HG03175 (cell line): ENCODE measurements around the gene SPINT1.
A peak's percentile ranks its signal among the peaks of the same experiment; 100 is the strongest.

ENCODE experiments used
- ATAC-seq: cut with Tn5 transposase; IDR thresholded peaks from one replicate; pipeline ENCODE4 v1.9.1; 2021; ENCODE audit warnings: mild to moderate bottlenecking, moderate library complexity; ENCODE audit not compliant: unreplicated experiment

Gene SPINT1

DNA sequence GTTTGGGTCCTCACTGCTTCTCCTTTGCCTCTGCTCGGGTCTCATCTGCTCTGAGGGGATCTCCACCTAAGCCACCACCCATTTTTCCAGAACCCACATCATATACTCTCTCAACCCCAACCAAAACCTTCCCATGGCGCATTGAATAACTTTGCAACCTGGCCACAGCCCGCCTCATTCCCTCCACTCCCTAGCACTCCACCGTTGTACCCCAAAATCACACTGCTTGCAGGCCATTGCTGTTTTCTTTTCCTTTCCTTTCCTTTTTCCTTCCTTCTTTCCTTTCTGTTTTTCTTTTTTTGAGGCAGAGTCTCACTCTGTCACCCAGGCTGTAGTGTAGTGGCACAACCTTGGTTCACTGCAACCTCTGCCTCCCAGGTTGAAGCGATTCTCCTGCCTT lies 47.3 kb downstream of the SPINT1 start:
- no peak for ATAC-seq

GRCh38 chr15:40891810-40892446 lies 48.1 kb downstream of the SPINT1 start:
- no peak for ATAC-seq

DNA sequence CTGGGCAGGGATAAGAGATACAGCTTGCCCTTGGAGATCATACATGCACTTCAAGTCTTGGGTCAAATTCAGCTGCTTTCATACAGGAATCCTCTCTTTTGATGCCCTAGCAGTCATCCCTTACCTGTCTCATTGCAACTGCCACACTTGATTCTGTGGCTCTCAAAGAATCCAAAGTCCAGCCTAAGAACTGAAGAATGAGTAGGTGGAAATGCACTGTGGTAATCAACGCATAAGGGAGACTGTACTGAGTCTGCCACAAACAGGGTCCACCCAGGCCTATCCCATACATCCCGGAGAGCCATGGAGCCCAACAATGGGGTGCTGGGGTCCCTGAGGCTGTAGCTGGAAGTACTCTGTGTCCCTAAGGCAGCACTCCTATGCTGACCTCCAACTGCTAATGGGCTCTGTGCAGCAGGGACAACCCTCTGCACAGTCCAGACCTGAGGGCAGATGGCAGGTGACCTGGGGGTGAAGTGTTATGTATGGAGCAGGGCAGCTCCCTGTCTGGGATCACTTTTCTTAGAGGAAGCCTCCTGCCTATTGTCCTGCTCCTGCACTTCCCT lies 48.7 kb downstream of the SPINT1 start:
- no peak for ATAC-seq

- no peak for ATAC-seq
These were observed 49.3 kb downstream of the SPINT1 start for GRCh38 chr15:40893019-40893670.

DNA sequence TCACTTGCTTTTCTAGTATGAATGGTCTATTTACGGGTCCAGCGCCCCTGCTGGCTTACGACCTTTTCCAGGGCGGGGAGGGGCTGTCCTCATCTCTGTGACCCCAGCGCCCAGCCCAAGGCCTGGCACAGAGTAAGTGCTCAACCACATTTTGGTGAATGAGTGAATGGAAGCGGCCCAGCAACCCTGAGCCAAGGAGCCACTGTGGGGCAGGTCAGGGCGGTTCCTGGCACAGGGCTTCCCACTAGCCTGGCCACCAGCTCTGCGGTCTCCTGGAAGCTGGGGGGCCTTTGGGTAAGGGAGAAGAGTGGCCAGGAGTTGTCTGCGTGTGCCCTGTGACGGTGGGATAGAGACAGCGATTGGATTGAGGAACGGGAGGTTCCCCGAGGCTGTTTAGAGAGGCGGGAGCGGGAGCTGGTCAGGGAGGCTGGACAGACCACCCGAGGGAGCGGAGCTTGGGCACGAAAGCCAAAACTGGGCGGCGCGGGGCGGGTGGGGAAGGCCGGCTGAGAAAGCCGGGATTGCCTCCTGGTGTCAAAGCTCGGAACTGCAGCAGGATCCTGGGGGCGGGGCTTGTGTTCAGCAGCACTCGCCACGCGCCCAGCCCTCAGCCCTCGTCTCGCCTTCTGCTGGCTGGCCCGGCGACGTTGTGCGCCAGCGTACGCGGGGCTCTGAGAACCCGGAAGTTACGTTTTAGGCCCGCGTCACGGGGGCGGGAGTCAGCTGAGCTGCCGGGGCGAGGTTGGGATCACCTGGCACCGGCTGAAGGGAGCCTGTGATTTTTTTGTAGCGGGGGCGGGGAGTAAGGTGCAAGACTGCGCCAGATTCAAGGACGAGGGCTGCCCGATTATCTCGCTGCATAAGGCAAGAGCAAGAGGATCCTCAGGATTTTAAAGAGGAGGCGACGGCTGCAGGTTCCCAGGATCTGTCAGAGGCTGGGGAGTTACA lies 50.2 kb downstream of the SPINT1 start, which contains the start of gene VPS18:
Gene VPS18, plus strand, starts transcription at position 718 of the 948 bp plus-strand sequence. CDS start 319 bp downstream, outside the sequence.
- ATAC-seq, result peak; percentile 89

DNA sequence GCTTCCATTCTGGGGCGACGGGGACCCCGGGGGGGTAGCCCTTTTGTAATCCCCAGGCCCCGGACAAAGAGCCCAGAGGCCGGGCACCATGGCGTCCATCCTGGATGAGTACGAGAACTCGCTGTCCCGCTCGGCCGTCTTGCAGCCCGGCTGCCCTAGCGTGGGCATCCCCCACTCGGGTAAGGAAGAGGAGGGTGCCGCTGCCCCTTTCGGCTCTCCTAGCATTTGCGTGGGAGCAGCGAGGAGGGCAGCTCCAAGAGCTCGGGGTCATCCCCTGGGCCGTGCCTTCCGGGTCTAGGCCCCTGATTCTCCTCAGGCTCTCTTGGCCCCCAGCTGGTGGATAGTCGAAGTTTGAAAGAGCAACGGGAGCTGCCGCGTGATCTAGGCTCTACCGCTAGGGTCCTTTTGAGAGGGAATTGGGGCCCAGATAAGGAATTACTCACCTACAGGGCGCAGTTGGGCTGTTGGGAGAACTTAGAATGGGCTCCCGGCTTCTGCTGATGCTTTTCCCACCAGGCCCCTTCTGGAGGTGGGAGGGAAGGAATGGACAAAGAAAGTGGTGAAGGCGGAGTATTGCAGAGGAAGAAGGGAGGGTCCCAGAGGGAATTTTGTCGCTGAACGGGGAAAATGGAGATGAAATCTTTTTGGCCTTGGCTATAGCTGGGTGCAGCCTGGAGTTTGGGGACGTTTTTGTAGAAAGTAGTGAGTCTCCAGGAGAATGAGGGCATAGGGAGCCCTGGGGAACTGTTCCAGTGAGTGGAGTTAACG lies 51.0 kb downstream of the SPINT1 start:
- ATAC-seq, result peak; percentile 57

GRCh38 chr15:40899536-40900207 lies 55.8 kb downstream of the SPINT1 start:
- ATAC-seq, result no peak

DNA sequence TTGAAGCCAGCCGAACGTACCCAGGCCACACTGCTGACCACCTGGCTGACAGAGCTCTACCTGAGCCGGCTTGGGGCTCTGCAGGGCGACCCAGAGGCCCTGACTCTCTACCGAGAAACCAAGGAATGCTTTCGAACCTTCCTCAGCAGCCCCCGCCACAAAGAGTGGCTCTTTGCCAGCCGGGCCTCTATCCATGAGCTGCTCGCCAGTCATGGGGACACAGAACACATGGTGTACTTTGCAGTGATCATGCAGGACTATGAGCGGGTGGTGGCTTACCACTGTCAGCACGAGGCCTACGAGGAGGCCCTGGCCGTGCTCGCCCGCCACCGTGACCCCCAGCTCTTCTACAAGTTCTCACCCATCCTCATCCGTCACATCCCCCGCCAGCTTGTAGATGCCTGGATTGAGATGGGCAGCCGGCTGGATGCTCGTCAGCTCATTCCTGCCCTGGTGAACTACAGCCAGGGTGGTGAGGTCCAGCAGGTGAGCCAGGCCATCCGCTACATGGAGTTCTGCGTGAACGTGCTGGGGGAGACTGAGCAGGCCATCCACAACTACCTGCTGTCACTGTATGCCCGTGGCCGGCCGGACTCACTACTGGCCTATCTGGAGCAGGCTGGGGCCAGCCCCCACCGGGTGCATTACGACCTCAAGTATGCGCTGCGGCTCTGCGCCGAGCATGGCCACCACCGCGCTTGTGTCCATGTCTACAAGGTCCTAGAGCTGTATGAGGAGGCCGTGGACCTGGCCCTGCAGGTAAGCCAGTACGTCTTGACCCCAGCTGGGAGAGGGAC lies 56.6 kb downstream of the SPINT1 start:
- no peak for ATAC-seq

DNA sequence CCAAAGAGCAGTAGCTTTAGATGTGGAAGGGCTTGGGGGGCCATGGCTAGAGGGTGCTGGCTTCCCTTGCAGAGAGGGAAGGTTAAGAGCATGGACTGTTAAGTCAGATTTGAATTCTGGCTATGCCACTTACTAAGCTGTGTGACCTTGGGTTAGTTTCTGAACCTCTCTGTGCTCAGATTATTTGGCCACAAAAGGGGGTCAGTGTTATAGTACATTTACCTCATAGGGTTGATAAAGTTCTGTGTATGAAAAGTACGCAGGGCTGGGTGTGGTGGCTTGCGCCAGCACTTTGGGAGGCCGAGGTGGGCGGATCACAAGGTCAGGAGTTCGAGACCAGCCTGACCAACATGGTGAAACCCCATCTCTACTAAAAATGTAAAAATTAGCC lies 57.2 kb downstream of the SPINT1 start:
- no peak for ATAC-seq

GRCh38 chr15:40902605-40903561 lies 59.0 kb downstream of the SPINT1 start:
- no peak for ATAC-seq

DNA sequence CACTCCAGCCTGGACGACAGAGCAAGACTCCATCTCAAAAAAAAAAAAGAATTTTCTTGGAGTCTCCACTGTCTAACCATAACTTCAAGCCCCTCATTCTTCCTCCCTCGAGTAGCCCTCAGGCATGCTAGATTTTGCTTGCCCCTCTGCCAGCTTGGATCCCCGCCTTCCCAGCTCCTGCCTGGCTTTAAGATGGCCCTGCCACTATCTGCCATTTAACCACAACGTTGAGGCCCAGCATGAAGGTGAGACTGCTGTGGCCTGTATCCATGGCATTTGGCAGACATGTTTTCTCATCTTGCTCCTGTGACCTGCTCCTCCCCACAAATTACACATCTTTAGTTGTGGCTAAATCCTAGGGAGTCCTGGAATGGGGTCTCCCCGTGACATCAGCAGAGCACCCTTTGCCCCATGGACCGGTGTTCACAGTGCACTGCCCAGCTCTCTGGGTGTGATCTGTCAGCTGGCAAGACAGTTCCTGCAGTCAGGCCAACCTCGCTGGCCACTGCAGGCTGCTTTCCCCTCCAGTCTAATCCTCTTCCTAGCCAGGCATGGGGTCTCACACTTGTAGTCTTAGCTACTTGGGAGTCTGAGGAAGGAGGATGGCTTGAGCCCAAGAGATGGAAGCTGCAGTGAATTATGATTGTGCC lies 60.8 kb downstream of the SPINT1 start:
- no peak for ATAC-seq

- ATAC-seq, result peak; percentile 73
These were observed 62.5 kb downstream of the SPINT1 start for GRCh38 chr15:40906091-40906990.

- peak; percentile 23 for ATAC-seq
These were observed 63.3 kb downstream of the SPINT1 start for GRCh38 chr15:40906991-40907802.
